HG03575 (cell line): ENCODE measurements around the gene FLNC.

Experiments
- ATAC-seq: cut with Tn5 transposase; IDR thresholded peaks from one replicate; pipeline ENCODE4 v1.9.1; 2021; ENCODE audit not compliant: unreplicated experiment, insufficient number of reproducible peaks, low FRiP score; ENCODE audit errors: extremely low read depth

The FLNC gene

GRCh38 chr7:128871050-128871449 is 40.8 kb downstream of the FLNC start:
- ATAC-seq: no peak

GRCh38 chr7:128872394-128872824 is 42.2 kb downstream of the FLNC start:
- ATAC-seq: no peak

GRCh38 chr7:128873234-128873633 is 43.0 kb downstream of the FLNC start:
- ATAC-seq: no peak

GRCh38 chr7:128874140-128875031 is 44.2 kb downstream of the FLNC start:
- no peak for ATAC-seq

GRCh38 chr7:128875523-128875948 is 45.3 kb downstream of the FLNC start:
- ATAC-seq: no peak

GRCh38 chr7:128876127-128876526 is 45.9 kb downstream of the FLNC start:
- ATAC-seq: no peak

GRCh38 chr7:128876586-128876977 is 46.4 kb downstream of the FLNC start:
- ATAC-seq: no peak

GRCh38 chr7:128876978-128877755 is 47.0 kb downstream of the FLNC start:
- ATAC-seq: no peak

- no peak for ATAC-seq
Measured at GRCh38 chr7:128877756-128878120, 47.5 kb downstream of the FLNC start.

GRCh38 chr7:128878226-128879105 is 48.3 kb downstream of the FLNC start:
- ATAC-seq: no peak

- no peak for ATAC-seq
Measured at GRCh38 chr7:128879461-128879938, 49.3 kb downstream of the FLNC start.

- ATAC-seq: no peak
Measured at GRCh38 chr7:128879939-128880746, 49.9 kb downstream of the FLNC start.

GRCh38 chr7:128880791-128881457 is 50.7 kb downstream of the FLNC start:
- ATAC-seq: no peak

- ATAC-seq: no peak
Measured at GRCh38 chr7:128881458-128882125, 51.4 kb downstream of the FLNC start.

- ATAC-seq: no peak
Measured at GRCh38 chr7:128882134-128882533, 51.9 kb downstream of the FLNC start.

GRCh38 chr7:128883622-128884448 is 53.6 kb downstream of the FLNC start:
- ATAC-seq: no peak
